Activated CD8-positive, alpha-beta memory T cell treated with anti-CD3 and anti-CD28 coated beads, Interleukin-2, amount 10 ng/mL, durations not matched to agents 7 days and 5 days (primary cell): ENCODE results near the gene RBM15. TPM values are rescaled to one million over a fixed set of nuclear protein-coding genes. Genes with fewer than 3 reads are reported as not detected.

Experiments
- ATAC-seq: fragments of 150-1000 bp; cut with Tn5 transposase; one replicate; pipeline ENCODE4 v1.10.0; 2021; ENCODE audit warnings: moderate library complexity
- CTCF ChIA-PET: fragments of 350-600 bp; sonication (Branson Sonifier 250); formaldehyde crosslinking; loops from one replicate; lab custom pipeline; 2021; ENCODE audit warnings: antibody characterized with exemption; lab: Charles Lee
- DNase-seq: peaks from one replicate; pipeline ENCODE4 v3.0.0-alpha.2; 2020
- H3K27ac Mint-ChIP-seq: one replicate; pipeline ENCODE4 v1.8.0; 2021; ENCODE audit warnings: mild to moderate bottlenecking, mixed read lengths
- H3K27me3 Mint-ChIP-seq: one replicate; pipeline ENCODE4 v1.8.0; 2021; ENCODE audit warnings: mixed read lengths
- H3K36me3 Mint-ChIP-seq: one replicate; pipeline ENCODE4 v1.8.0; 2021; ENCODE audit warnings: mild to moderate bottlenecking, mixed read lengths
- H3K4me1 Mint-ChIP-seq: one replicate; pipeline ENCODE4 v1.8.0; 2021; ENCODE audit warnings: mixed read lengths
- H3K4me3 Mint-ChIP-seq: one replicate; pipeline ENCODE4 v1.8.0; 2021; ENCODE audit warnings: mild to moderate bottlenecking, moderate library complexity, mixed read lengths
- H3K9me3 Mint-ChIP-seq: one replicate; pipeline ENCODE4 v1.8.0; 2022; ENCODE audit warnings: low read depth, mixed read lengths
- total RNA-seq, 2 experiments: library from RNA; stranded (reverse); gene quantifications; one replicate each; pipeline ENCODE4 v1.2.3, GENCODE V29; 2021

The RBM15 gene
- 100 to 1,000 TPM in 1 of 2 experiments, 10 to 100 TPM in 1; 76.5 to 122 TPM for total RNA-seq

DNA sequence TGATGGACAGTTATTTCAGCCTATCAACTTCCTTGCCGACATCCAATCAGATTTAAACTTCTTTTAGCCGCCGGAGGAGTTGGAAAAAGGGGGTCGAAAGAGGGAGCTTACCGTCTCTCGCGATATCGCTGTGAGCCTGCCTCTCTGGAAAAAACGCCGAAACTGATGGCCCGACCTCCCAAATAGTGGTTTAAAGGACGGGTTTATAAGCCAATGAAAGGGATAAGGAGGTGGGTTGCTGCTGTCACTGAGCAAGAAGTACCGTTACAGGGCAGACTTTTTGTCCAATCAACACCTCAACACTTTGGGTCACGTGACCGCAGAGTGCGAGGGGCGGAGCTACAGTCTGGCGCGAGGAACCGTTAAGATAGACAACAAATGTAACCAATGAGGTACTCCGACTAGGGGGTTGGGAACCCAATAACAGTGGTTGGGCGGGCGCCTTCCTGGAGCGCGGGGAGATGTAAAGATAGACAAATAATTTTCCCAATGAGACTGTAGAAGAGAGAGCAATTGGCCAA is at the start of gene RBM15:
Gene RBM15 (plus strand): TSS at position 492 of the 521 bp plus-strand sequence. CDS start 29 bp downstream, at position 521.
- CTCF ChIA-PET, result interaction anchor here (0.8 to 7.8 kb wide), 20 partner anchors 8 to 806 kb away, joined by 3 to 97 read pairs (median 4); partner anchors contain the start of genes AHCYL1, KCNC4 and LAMTOR5
- ATAC-seq (peak; percentile 80), DNase-seq (peak; percentile 99)
- Mint-ChIP-seq H3K9me3 (no peaks in the 10 kb centered on the region), H3K36me3 (peaks cover 40% of the 10 kb centered on the region), H3K27me3 (no peaks in the 10 kb centered on the region), H3K27ac (no peak within 1 kb of the TSS), H3K4me3 (no peak within 1 kb of the TSS), H3K4me1 (peaks cover 49% of the 10 kb centered on the region)

DNA sequence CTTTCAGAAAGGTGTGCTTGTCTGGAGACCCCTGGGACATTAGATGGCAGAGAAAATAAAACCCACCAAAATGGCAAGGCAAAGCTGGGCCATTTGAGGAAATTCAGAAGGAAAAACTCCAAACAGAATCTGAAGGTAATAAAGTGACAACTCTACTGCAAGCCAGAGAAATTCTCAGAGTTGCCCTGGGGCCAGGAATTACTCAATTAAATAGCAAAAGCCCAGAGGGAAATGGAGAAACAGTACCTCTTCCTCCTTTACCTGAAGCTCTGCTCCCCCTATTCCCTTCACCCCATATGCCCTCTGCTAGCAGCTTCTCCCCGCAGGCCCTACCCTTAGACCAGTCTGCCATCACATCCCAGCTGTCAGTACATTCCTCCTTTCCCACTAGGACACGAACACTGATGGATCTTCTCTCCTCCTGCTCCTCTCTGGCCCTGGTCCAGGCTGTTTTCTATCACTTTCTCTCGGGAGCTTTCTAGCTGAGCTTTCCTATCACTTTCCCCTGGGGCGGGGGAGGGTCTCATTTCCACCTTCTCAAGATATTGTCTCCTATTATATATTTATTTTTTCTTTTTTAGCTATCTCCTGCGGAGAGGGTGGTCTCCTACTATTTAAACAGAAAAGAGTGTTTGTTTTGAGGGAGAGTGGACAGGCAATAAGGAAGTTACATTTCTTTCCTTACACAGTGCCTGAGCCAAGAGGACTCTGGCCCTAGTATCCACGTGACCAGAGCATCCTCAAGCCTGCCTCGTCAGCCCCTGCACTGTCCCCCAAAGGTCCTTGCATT is 47.7 kb upstream of the RBM15 start:
- Mint-ChIP-seq H3K27me3 (peaks cover 4% of the 10 kb centered on the region), H3K4me1 (no peaks in the 10 kb centered on the region), H3K9me3 (no peaks in the 10 kb centered on the region), H3K36me3 (no peaks in the 10 kb centered on the region), H3K27ac (no peak overlapping the region), H3K4me3 (no peak overlapping the region)
- CTCF ChIA-PET, result interaction anchor here (0.9 to 2.0 kb wide), 5 partner anchors 21 to 169 kb away, joined by 3 to 10 read pairs (median 4); no protein-coding TSS in a partner anchor
- DNase-seq, result no peak
- no peak for ATAC-seq

DNA sequence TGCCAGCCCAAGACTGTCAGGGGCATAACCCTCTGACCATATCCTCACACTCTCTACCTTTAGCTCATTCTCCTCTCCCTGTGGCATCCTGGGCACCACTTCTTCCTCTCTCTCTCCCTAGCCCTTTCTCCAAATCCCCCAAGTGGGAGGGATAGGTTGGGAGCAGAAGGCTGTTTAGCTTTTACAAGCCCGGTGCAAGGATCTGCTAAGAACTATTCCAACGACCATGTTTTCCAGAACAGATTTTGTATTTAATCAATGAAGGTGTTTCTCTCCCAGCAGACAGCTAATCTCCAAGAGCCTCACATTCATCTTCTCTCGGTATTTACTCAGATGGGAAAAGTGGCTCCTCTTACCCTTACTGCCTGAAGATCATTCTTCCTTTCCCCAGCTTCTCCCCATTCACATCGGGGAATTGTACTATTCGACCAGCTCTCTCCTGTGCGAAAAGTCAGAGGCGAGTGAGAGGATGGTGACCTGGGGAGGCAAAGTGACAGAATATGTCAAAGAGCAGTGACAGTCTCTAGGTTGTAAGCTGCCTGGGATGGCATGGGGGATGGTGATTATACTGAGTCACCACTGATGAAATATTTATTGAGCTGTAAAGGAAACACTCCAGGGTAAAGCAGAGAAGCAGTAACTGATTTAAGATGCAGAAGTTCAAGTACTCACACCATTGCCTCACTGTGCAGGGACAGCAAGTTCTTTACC is 47.0 kb upstream of the RBM15 start:
- no peak for ATAC-seq
- Mint-ChIP-seq H3K9me3 (no peaks in the 10 kb centered on the region), H3K36me3 (no peaks in the 10 kb centered on the region), H3K27ac (no peak overlapping the region), H3K4me3 (no peak overlapping the region), H3K27me3 (peaks cover 4% of the 10 kb centered on the region), H3K4me1 (no peaks in the 10 kb centered on the region)
- no peak for DNase-seq
- CTCF ChIA-PET, result interaction anchor here (1.5 to 2.0 kb wide), 4 partner anchors 20 to 168 kb away, joined by 3 to 10 read pairs (median 6); no protein-coding TSS in a partner anchor

- Mint-ChIP-seq H3K9me3 (no peaks in the 10 kb centered on the region), H3K4me1 (no peaks in the 10 kb centered on the region), H3K27me3 (peaks cover 6% of the 10 kb centered on the region), H3K4me3 (no peak overlapping the region), H3K27ac (no peak overlapping the region), H3K36me3 (no peaks in the 10 kb centered on the region)
- no peak for DNase-seq
- CTCF ChIA-PET, result no interaction called here
- ATAC-seq, result no peak
Observed at GRCh38 chr1:110293601-110294104, 45.5 kb upstream of the RBM15 start.

DNA sequence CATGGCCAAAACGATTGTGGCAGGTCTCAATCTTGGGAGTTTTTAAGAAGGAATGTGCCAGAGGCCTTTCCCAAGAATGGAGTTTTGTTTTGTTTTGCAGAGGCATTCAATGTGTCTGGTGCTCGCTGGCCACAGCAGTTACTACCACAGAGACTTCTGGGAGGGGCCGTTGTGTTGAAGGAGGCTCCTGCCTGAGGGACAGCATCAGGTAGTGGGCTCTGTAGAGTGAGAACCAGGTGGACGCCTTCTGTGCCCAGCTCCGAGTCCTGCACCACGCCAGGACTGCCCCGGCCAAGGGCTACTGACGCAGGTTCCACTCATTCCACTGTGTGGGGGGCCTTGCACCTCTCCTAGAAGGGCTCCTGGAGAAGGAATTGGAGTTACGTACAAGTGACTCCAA is 44.9 kb upstream of the RBM15 start:
- H3K36me3 Mint-ChIP-seq, result no peaks in the 10 kb centered on the region
- no peak overlapping the region for H3K27ac Mint-ChIP-seq
- DNase-seq (no peak), ATAC-seq (no peak)
- no peaks in the 10 kb centered on the region for H3K4me1 Mint-ChIP-seq
- CTCF ChIA-PET, result interaction anchor here (0.6 kb wide), 1 partner anchor 13 kb away, joined by 3 read pairs; no protein-coding TSS in a partner anchor
- H3K27me3 Mint-ChIP-seq, result peaks cover 6% of the 10 kb centered on the region
- no peaks in the 10 kb centered on the region for H3K9me3 Mint-ChIP-seq
- no peak overlapping the region for H3K4me3 Mint-ChIP-seq

DNA sequence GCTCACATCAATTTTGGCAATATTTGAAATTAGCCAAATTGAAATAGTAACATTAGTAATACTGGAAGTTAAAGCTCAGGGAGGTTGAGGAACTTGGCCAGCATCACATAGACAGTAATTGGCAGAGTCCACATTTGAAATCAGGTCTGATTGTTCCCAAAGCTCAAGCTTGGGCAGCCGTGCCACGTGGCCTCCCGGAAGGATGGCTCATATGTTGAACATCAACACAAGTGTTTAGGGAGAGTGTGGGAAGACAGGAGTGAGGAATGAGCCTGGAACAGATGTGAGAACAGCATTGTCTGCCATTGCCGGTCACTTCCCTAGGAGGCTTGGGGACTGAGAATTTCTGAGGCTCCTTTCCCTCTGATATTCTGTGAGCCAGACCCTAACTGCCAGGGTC is 40.2 kb upstream of the RBM15 start:
- ATAC-seq (no peak), DNase-seq (no peak)
- no peaks in the 10 kb centered on the region for H3K9me3 Mint-ChIP-seq
- CTCF ChIA-PET, result interaction anchor here (0.6 to 1.1 kb wide), 2 partner anchors 92 to 102 kb away, joined by 4 to 6 read pairs; no protein-coding TSS in a partner anchor
- H3K4me1 Mint-ChIP-seq, result no peaks in the 10 kb centered on the region
- H3K36me3 Mint-ChIP-seq, result no peaks in the 10 kb centered on the region
- H3K27ac Mint-ChIP-seq, result no peak overlapping the region
- peaks cover 6% of the 10 kb centered on the region for H3K27me3 Mint-ChIP-seq
- no peak overlapping the region for H3K4me3 Mint-ChIP-seq

GRCh38 chr1:110300412-110301085 is 38.6 kb upstream of the RBM15 start:
- Mint-ChIP-seq H3K4me1 (no peaks in the 10 kb centered on the region), H3K9me3 (no peaks in the 10 kb centered on the region)
- CTCF ChIA-PET, result interaction anchor here (0.9 kb wide), 1 partner anchor 10 kb away, joined by 5 read pairs; no protein-coding TSS in a partner anchor

GRCh38 chr1:110302836-110303235 is 36.3 kb upstream of the RBM15 start:
- Mint-ChIP-seq H3K9me3 (no peaks in the 10 kb centered on the region), H3K4me3 (no peak overlapping the region), H3K27me3 (peaks cover 6% of the 10 kb centered on the region), H3K27ac (no peak overlapping the region), H3K36me3 (no peaks in the 10 kb centered on the region), H3K4me1 (no peaks in the 10 kb centered on the region)
- DNase-seq, result no peak
- CTCF ChIA-PET, result interaction anchor here (0.8 to 18.5 kb wide), 3 partner anchors 10 to 157 kb away, joined by 3 to 415 read pairs (median 4); partner anchors contain the start of gene KCNC4
- no peak for ATAC-seq

More at GRCh38 chr1:110300412-110301085, 38.6 kb upstream of the RBM15 start:
- DNase-seq (no peak), ATAC-seq (no peak)
- Mint-ChIP-seq H3K27me3 (peaks cover 6% of the 10 kb centered on the region), H3K4me3 (no peak overlapping the region), H3K27ac (no peak overlapping the region), H3K36me3 (no peaks in the 10 kb centered on the region)

DNA sequence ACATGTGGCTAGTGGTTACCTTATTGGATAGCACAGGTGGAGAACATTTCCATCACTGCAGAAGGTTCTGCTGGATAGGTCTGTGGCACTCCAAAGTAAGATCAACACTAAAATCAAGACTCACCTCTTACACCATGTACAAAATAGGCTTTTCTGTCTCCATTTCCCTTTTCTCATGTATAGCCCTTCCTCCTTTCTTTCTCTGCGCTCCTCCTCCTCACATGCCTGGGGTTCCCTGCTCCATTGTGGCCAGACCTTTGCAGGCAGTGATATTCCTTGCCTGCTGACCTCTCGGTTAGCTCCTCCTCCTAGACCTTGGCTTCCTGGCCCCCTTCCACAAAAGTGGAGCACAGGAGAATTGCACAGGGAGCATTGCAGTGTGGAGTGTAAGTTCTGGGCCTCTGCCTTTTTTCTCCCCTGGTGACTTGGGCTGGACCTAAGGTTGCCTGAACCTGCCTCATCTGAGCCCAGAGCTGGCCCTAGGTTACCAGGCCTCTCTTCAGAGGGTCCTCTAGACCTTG is 33.2 kb upstream of the RBM15 start:
- Mint-ChIP-seq H3K27me3 (peaks cover 4% of the 10 kb centered on the region), H3K27ac (no peak overlapping the region), H3K4me3 (no peak overlapping the region), H3K9me3 (no peaks in the 10 kb centered on the region), H3K36me3 (no peaks in the 10 kb centered on the region), H3K4me1 (no peaks in the 10 kb centered on the region)
- CTCF ChIA-PET, result interaction anchor here (1.3 to 18.5 kb wide), 2 partner anchors 98 to 155 kb away, joined by 3 to 415 read pairs; partner anchors contain the start of gene KCNC4
- ATAC-seq (no peak), DNase-seq (no peak)

DNA sequence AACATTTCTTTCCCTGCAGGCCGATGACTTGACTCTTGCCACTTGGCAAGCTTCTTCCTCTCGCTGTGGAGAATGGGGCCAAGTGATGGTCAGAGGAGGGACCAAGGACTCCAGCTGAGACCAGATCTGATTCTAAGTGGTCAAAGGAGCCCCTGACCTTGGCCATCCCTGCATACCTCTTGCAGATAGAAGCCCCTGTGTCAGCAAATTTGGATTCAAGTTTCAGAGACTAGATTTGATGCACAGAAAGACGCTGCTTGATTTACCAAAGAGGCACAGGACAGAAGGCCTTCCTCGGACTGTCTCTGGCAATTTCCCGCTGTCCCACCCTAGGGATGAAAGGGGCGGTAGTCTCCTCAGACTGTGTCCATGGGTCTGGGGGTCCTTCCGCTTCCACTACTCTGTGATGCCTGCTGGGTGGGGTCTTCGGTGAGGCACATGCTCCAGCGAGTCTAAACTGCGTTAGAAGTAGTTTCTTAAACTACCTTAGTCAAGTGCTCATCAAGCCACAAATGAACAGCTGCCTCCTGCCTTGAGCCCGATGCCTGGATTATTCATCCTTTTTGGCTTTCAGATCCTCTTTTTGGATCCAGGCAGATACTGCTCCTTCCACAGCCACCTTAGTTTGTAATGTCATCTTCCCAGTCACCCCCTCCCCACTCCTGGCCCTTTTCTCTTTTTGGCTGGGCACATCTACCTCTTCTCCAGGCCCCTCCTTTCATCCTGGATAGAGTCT is 31.8 kb upstream of the RBM15 start:
- CTCF ChIA-PET, result interaction anchor here (0.9 to 18.5 kb wide), 2 partner anchors 99 to 111 kb away, joined by 3 to 415 read pairs; partner anchors contain the start of gene KCNC4
- Mint-ChIP-seq H3K27me3 (peaks cover 2% of the 10 kb centered on the region), H3K4me3 (no peak overlapping the region), H3K9me3 (no peaks in the 10 kb centered on the region), H3K36me3 (no peaks in the 10 kb centered on the region), H3K4me1 (no peaks in the 10 kb centered on the region), H3K27ac (no peak overlapping the region)
- no peak for DNase-seq
- no peak for ATAC-seq

- Mint-ChIP-seq H3K36me3 (no peaks in the 10 kb centered on the region), H3K9me3 (no peaks in the 10 kb centered on the region), H3K27me3 (no peaks in the 10 kb centered on the region), H3K4me1 (no peaks in the 10 kb centered on the region), H3K4me3 (no peak overlapping the region), H3K27ac (no peak overlapping the region)
- CTCF ChIA-PET, result interaction anchor here (0.9 to 18.5 kb wide), 2 partner anchors 100 to 111 kb away, joined by 3 to 415 read pairs; partner anchors contain the start of gene KCNC4
- DNase-seq (no peak), ATAC-seq (no peak)
Observed at GRCh38 chr1:110308247-110308646, 30.9 kb upstream of the RBM15 start.

GRCh38 chr1:110309139-110309538 is 30.0 kb upstream of the RBM15 start:
- Mint-ChIP-seq H3K4me3 (no peak overlapping the region), H3K9me3 (no peaks in the 10 kb centered on the region), H3K36me3 (no peaks in the 10 kb centered on the region), H3K4me1 (no peaks in the 10 kb centered on the region), H3K27me3 (no peaks in the 10 kb centered on the region), H3K27ac (no peak overlapping the region)
- ATAC-seq (no peak), DNase-seq (no peak)
- CTCF ChIA-PET, result interaction anchor here (0.6 to 18.5 kb wide), 6 partner anchors 10 to 151 kb away, joined by 3 to 415 read pairs (median 3); partner anchors contain the start of gene KCNC4
